Liver (tissue), 9 donors: ENCODE results near the gene HOXB5. TPM values are rescaled to one million over a fixed set of nuclear protein-coding genes. Genes with fewer than 3 reads are reported as not detected.

Source experiments
- DNase-seq: peaks from one replicate; pipeline ENCODE4 v3.0.0-alpha.2; 2017; ENCODE audit warnings: low spot score
- H3K27ac ChIP-seq, 2 donors: one replicate each; pipeline ENCODE4 v1.7.0; 2013; ENCODE audit warnings: inconsistent platforms in 2 of 2, low read length in 2 of 2, control low read depth in 1 of 2, low read depth in 1 of 2, mild to moderate bottlenecking in 1 of 2
- H3K27me3 ChIP-seq, 4 donors: one replicate each; pipeline versions ENCODE4 v1.6.1 to v1.7.0; 2013; ENCODE audit warnings: low read length in 3 of 4, inconsistent platforms in 1 of 4, mild to moderate bottlenecking in 1 of 4, moderate library complexity in 1 of 4; ENCODE audit not compliant: control insufficient read depth in 4 of 4, insufficient read depth in 4 of 4
- H3K36me3 ChIP-seq, 4 donors: one replicate each; pipeline versions ENCODE4 v1.6.1 to v1.7.0; 2013; ENCODE audit warnings: low read length in 3 of 4, mild to moderate bottlenecking in 3 of 4, low read depth in 1 of 4, moderate library complexity in 1 of 4; ENCODE audit not compliant: control insufficient read depth in 4 of 4, insufficient read depth in 3 of 4
- H3K4me1 ChIP-seq, 4 donors: one replicate each; pipeline versions ENCODE4 v1.6.1 to v1.7.0; 2013; ENCODE audit warnings: low read length in 3 of 4, mild to moderate bottlenecking in 3 of 4, moderate library complexity in 1 of 4; ENCODE audit not compliant: control insufficient read depth in 4 of 4, insufficient read depth in 4 of 4
- H3K4me3 ChIP-seq, 3 donors: one replicate each; pipeline versions ENCODE4 v1.6.1 to v1.7.0; 2013; ENCODE audit warnings: low read length in 3 of 3, control low read depth in 1 of 3, low read depth in 1 of 3, mild to moderate bottlenecking in 1 of 3
- H3K9ac ChIP-seq, 2 donors: one replicate each; pipeline ENCODE4 v1.7.0; 2013; ENCODE audit warnings: low read length in 2 of 2, mild to moderate bottlenecking in 2 of 2, moderate library complexity in 2 of 2, control low read depth in 1 of 2, low read depth in 1 of 2
- H3K9me3 ChIP-seq, 4 donors: one replicate each; pipeline versions ENCODE4 v1.6.1 to v1.7.0; 2013; ENCODE audit warnings: low read length in 3 of 4; ENCODE audit not compliant: control insufficient read depth in 4 of 4
- EGR1 ChIP-seq, 2 donors: IDR thresholded peaks; 2 replicates each; pipeline ENCODE4 v1.6.1; 2016 to 2018; ENCODE audit warnings: antibody characterized with exemption in 2 of 2, low read depth in 2 of 2
- FOXA1 ChIP-seq: IDR thresholded peaks from 2 replicates; pipeline ENCODE4 v1.6.1; 2016; ENCODE audit warnings: antibody characterized with exemption
- GABPA ChIP-seq, 2 donors: IDR thresholded peaks in 1 of 2; conservative IDR thresholded peaks in 1 of 2; 2 replicates each; pipeline ENCODE4 v1.6.1; 2016; ENCODE audit warnings: antibody characterized with exemption in 2 of 2, mild to moderate bottlenecking in 1 of 2, moderate library complexity in 1 of 2
- HNF4A ChIP-seq, 2 donors: conservative IDR thresholded peaks; 2 replicates each; pipeline ENCODE4 v1.6.1; 2016; ENCODE audit warnings: antibody characterized with exemption in 2 of 2, mild to moderate bottlenecking in 2 of 2
- HNF4G ChIP-seq: IDR thresholded peaks from 2 replicates; pipeline ENCODE4 v1.6.1; 2016; ENCODE audit warnings: antibody characterized with exemption
- JUND ChIP-seq, 2 donors: IDR thresholded peaks; 2 replicates each; pipeline ENCODE4 v1.6.1; 2016; ENCODE audit warnings: antibody characterized with exemption in 2 of 2
- NR2F2 ChIP-seq: IDR thresholded peaks from 2 replicates; pipeline ENCODE4 v1.6.1; 2016; ENCODE audit warnings: antibody characterized with exemption
- RAD21 ChIP-seq, 2 donors: IDR thresholded peaks; 2 replicates each; pipeline ENCODE4 v1.6.1; 2016; ENCODE audit warnings: antibody characterized with exemption in 2 of 2, mild to moderate bottlenecking in 2 of 2
- RXRA ChIP-seq, 2 donors: IDR thresholded peaks; 2 replicates each; pipeline ENCODE4 v1.6.1; 2017 to 2018; ENCODE audit warnings: antibody characterized with exemption in 2 of 2, mild to moderate bottlenecking in 1 of 2
- SP1 ChIP-seq: IDR thresholded peaks from 2 replicates; pipeline ENCODE4 v1.6.1; 2018; ENCODE audit warnings: antibody characterized with exemption, mild to moderate bottlenecking
- TAF1 ChIP-seq: conservative IDR thresholded peaks from 2 replicates; pipeline ENCODE4 v1.6.1; 2016; ENCODE audit warnings: antibody characterized with exemption, mild to moderate bottlenecking
- WGBS: extraction: QIAGEN DNeasy Blood & Tissue Kit; methylation state at CpG from one replicate; pipeline ENCODE4 v1.1.7; 2013; 5-methylcytosine and 5-hydroxymethylcytosine counted together
- polyA plus RNA-seq, 2 donors: library from polyadenylated mRNA; stranded (reverse) in 1 of 2; unstranded in 1 of 2; fragments of 200-250 nt in 1 of 2; fragments of >200 nt in 1 of 2; fragmentation: Nextera tagmentation in 1 of 2; extraction: Ambion mirVana in 1 of 2; gene quantifications; one replicate each; pipeline versions ENCODE4 v1.2.1 to v1.2.3, GENCODE V29; 2013 to 2015
- total RNA-seq, 2 donors: library from RNA; depleted of rRNA; stranded (reverse); fragments of >200 nt; gene quantifications; one replicate each; pipeline ENCODE4 v1.2.3, GENCODE V29; 2014
- TF ChIP-seq, protein P1 (sequence below): IDR thresholded peaks from 2 replicates; pipeline ENCODE4 v1.6.1; 2016; ENCODE audit warnings: antibody characterized with exemption
- TF ChIP-seq, protein P2 (sequence below): IDR thresholded peaks from 2 replicates; pipeline ENCODE4 v1.6.1; 2016; ENCODE audit warnings: antibody characterized with exemption
- TF ChIP-seq, protein P3 (sequence below): fragments of 150-350 bp; IDR thresholded peaks from 2 replicates; pipeline ENCODE4 v1.5.1; 2017; ENCODE audit warnings: improper control_type of control experiment, low read depth, low read length; ENCODE audit not compliant: missing input control
- TF ChIP-seq, protein P4 (sequence below): IDR thresholded peaks from 2 replicates; pipeline ENCODE4 v1.6.1; 2016; ENCODE audit warnings: antibody characterized with exemption, mild to moderate bottlenecking
- TF ChIP-seq, protein P5 (sequence below): IDR thresholded peaks from 2 replicates; pipeline ENCODE4 v1.6.1; 2016; ENCODE audit warnings: antibody characterized with exemption
- donor health status: healthy.
- donor health status: healthy.
- donor health status: healthy.
- donor health status: healthy.
- donor health status: healthy.

HOXB5 gene
- total and polyA plus RNA-seq, 4 donors: 0.08 to 0.38 (median 0.36) TPM; not detected in 1

DNA sequence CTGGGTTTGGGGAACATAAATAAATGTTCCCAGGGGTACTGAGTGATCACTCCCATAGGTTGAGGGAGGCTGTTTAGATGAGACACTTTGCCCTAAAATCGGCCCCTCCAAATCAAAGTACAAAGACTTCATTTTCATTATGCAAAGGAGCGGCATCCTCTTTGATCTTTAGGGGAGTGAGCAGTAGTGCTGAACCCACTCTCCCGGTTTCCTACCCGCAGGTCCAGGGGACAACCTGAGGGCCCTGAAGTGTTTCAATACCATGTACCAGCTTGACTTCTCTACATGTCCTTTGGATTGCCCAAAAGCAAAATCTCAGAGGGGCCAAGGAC, 7.6 kb upstream of the HOXB5 start:
- H3K9ac ChIP-seq: no peak overlapping the region
- H3K9me3 ChIP-seq: no peaks in the 10 kb centered on the region
- peaks cover 0 to 46% (median 16%) of the 10 kb centered on the region in 4 donors for H3K27me3 ChIP-seq
- H3K4me1 ChIP-seq: peaks cover 0 to 22% (median 4%) of the 10 kb centered on the region in 4 donors
- no peak overlapping the region for H3K4me3 ChIP-seq
- TF ChIP-seq RXRA (IDR thresholded peaks at IDR 0.05): no peak
- TF ChIP-seq, protein P1, sequence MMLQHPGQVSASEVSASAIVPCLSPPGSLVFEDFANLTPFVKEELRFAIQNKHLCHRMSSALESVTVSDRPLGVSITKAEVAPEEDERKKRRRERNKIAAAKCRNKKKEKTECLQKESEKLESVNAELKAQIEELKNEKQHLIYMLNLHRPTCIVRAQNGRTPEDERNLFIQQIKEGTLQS: no peak
- no peak for TF ChIP-seq TAF1
- TF ChIP-seq RAD21 (IDR thresholded peaks at IDR 0.05): no peak
- no peak for TF ChIP-seq NR2F2
- no peak for TF ChIP-seq HNF4G
- no peak for TF ChIP-seq SP1
- TF ChIP-seq HNF4A (conservative IDR thresholded peaks at IDR 0.05): no peak
- TF ChIP-seq, protein P2, sequence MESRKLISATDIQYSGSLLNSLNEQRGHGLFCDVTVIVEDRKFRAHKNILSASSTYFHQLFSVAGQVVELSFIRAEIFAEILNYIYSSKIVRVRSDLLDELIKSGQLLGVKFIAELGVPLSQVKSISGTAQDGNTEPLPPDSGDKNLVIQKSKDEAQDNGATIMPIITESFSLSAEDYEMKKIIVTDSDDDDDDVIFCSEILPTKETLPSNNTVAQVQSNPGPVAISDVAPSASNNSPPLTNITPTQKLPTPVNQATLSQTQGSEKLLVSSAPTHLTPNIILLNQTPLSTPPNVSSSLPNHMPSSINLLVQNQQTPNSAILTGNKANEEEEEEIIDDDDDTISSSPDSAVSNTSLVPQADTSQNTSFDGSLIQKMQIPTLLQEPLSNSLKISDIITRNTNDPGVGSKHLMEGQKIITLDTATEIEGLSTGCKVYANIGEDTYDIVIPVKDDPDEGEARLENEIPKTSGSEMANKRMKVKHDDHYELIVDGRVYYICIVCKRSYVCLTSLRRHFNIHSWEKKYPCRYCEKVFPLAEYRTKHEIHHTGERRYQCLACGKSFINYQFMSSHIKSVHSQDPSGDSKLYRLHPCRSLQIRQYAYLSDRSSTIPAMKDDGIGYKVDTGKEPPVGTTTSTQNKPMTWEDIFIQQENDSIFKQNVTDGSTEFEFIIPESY: no peak
- TF ChIP-seq EGR1 (IDR thresholded peaks at IDR 0.05; ENCODE audit: low read depth in 2 of 2): no peak
- TF ChIP-seq, protein P3, sequence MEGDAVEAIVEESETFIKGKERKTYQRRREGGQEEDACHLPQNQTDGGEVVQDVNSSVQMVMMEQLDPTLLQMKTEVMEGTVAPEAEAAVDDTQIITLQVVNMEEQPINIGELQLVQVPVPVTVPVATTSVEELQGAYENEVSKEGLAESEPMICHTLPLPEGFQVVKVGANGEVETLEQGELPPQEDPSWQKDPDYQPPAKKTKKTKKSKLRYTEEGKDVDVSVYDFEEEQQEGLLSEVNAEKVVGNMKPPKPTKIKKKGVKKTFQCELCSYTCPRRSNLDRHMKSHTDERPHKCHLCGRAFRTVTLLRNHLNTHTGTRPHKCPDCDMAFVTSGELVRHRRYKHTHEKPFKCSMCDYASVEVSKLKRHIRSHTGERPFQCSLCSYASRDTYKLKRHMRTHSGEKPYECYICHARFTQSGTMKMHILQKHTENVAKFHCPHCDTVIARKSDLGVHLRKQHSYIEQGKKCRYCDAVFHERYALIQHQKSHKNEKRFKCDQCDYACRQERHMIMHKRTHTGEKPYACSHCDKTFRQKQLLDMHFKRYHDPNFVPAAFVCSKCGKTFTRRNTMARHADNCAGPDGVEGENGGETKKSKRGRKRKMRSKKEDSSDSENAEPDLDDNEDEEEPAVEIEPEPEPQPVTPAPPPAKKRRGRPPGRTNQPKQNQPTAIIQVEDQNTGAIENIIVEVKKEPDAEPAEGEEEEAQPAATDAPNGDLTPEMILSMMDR: no peak
- TF ChIP-seq JUND (IDR thresholded peaks at IDR 0.05): no peak
- TF ChIP-seq, protein P4, sequence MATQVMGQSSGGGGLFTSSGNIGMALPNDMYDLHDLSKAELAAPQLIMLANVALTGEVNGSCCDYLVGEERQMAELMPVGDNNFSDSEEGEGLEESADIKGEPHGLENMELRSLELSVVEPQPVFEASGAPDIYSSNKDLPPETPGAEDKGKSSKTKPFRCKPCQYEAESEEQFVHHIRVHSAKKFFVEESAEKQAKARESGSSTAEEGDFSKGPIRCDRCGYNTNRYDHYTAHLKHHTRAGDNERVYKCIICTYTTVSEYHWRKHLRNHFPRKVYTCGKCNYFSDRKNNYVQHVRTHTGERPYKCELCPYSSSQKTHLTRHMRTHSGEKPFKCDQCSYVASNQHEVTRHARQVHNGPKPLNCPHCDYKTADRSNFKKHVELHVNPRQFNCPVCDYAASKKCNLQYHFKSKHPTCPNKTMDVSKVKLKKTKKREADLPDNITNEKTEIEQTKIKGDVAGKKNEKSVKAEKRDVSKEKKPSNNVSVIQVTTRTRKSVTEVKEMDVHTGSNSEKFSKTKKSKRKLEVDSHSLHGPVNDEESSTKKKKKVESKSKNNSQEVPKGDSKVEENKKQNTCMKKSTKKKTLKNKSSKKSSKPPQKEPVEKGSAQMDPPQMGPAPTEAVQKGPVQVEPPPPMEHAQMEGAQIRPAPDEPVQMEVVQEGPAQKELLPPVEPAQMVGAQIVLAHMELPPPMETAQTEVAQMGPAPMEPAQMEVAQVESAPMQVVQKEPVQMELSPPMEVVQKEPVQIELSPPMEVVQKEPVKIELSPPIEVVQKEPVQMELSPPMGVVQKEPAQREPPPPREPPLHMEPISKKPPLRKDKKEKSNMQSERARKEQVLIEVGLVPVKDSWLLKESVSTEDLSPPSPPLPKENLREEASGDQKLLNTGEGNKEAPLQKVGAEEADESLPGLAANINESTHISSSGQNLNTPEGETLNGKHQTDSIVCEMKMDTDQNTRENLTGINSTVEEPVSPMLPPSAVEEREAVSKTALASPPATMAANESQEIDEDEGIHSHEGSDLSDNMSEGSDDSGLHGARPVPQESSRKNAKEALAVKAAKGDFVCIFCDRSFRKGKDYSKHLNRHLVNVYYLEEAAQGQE: no peak
- no peak for TF ChIP-seq FOXA1
- no peak for TF ChIP-seq GABPA (IDR thresholded peaks at IDR 0.05 in 1 of 2, conservative IDR thresholded peaks at IDR 0.05 in 1 of 2)
- TF ChIP-seq, protein P5, sequence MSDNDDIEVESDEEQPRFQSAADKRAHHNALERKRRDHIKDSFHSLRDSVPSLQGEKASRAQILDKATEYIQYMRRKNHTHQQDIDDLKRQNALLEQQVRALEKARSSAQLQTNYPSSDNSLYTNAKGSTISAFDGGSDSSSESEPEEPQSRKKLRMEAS: no peak
- no peaks in the 10 kb centered on the region for H3K36me3 ChIP-seq
- WGBS: 30% methylated on average over 4 of the region's 4 CpGs
- no peak for DNase-seq
- no peak overlapping the region for H3K27ac ChIP-seq
